HG03196 (cell line): ENCODE results near the gene PLSCR5.

Source experiments
- ATAC-seq: cut with Tn5 transposase; IDR thresholded peaks from one replicate; pipeline ENCODE4 v1.9.1; 2021; ENCODE audit not compliant: unreplicated experiment

The PLSCR5 gene

DNA sequence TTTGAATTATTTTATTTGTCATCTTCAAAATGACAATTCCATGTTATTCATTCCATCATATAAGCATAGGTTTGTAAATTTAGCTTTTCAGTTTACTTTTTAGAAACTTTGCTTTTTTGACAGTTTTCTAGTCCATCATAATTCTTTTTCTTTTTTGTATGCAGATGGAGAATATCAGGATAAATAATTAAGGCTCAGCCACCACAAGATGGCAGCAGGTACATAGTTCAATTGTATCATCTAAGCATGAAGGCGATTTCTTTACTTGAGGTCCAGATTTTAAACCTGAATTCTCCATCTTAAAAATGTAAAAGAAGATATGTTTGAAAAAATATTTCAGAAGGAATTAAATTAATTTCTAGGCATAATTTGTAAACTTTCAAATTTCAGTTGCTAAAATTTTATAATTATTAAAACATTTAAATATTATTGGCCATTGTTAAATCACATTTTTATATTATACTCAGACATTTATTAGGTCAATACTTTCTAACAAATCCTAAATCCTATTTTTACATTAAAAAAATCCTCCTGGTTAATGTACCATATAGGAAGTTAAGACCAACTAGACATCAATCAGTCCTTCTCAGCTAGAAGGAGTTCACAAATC lies 15.1 kb downstream of the PLSCR5 start:
- ATAC-seq, result no peak

DNA sequence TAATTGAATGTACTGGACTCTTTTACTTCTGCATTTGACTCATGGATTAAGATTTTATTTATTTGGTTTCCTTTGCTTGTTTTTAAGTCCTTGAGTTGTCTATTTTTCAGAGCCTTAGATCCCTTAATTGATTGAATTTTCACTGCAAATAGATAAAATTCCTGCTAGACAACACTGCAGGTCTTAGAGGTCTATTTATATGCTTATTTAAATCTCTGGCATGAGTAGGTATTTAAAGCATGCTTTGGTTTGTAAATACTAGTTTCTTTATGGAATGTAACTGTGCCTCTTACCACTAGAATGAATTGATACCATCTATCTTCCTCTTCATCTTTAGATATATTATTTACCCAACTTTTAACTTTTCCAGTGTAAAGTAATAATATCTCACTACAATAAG lies 20.0 kb downstream of the PLSCR5 start:
- no peak for ATAC-seq

DNA sequence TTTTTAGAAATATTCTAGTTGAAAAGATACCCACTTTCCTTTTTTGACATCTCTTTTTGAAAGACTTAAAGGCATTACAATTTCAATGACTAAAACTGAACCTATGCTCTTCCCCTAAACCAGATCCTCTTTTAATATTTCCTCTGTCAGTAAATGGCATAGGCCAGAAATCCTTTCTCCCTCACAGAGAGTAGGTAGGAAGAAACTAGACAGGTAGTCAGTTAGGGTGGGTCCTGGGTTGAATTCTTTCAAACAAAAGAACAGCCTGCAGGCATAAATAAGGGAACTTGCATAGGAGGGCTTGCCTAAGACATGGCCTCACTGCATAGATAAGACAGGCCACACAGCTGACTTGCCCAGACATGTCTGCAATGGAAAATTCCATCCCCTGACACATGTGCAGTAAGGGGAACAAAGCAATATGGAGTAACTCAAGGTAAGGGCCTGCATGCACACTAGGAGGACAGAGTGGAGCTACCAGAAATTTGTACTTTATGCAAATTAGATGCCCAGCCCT lies 23.1 kb downstream of the PLSCR5 start:
- ATAC-seq, result no peak

DNA sequence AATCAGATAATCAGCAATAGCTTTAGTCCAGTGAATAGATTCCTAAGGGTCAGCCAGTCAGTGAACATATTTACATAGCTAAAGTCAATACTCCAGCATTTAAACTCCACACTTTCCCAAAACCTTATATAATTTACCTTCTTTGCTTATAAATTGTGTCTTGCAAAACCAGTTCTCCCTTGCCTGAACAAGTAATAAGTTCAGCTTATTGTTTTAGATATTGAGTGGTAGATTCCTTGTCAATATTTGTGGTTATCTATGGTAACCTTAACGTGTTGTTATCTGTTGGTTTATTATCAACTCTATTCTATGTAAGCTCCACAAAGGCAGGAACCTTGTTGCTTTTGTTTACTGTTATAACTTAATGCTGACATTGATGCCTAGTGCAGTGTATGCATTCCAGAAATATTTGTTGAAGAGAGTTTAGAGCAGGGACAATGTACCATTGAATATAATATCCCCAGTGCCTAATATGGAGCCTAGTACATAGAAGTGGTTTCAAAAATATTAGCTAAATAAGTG lies 24.0 kb downstream of the PLSCR5 start:
- ATAC-seq, result no peak

DNA sequence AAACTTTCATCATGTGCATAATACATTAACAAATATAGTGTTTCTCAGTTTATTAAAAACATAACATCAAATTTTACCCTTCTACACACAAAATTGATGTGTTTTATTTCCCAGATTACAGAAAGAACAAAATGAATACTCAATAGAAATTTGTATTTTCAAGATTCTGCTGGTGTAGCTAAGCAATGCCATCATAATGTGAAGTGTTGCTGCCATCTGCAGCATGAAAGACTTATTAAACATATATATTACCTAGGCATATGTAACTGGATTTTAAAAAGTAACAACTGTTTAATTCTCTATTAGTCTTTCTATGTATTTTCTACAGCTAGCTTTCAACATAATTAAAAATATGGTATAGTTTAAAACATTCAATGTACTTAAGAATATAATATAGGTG lies 27.5 kb downstream of the PLSCR5 start:
- ATAC-seq, result peak; percentile 69

DNA sequence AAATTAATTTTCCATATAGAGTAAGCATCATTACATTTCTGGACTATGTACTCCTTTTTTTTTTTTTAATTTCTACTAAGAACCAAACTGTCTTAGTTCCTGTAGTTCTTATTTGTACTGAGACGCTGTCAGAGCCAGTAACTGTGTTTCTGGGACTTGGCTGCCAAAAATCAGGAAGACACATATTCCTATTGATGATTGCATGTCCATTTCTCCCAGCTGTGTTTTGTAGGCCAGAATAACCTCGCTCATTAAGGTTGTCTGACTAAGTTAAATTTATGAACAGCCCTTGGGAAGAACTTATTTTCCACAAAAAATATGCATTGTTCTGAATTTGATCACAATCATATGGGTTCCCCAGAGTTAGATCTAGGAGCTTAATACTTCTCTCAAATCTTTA lies 29.5 kb downstream of the PLSCR5 start:
- ATAC-seq, result no peak

DNA sequence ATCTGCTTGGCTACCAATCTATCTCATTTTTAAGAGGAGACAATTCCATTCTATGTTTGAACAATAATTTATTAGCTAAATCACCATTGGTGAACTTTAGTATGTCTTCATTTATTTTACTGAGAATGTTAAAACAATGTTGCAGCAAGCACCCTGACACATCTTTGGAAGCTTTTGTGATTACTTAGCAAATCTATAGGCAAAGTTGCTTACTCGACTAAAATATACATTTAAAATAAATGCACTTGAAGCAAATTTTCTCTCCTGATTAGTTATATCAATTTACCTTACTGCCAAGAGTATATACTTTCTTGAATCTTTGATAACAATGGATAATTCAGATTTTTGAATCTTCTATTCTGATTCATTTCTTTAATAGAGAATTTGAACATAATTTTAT lies 31.0 kb downstream of the PLSCR5 start:
- no peak for ATAC-seq

DNA sequence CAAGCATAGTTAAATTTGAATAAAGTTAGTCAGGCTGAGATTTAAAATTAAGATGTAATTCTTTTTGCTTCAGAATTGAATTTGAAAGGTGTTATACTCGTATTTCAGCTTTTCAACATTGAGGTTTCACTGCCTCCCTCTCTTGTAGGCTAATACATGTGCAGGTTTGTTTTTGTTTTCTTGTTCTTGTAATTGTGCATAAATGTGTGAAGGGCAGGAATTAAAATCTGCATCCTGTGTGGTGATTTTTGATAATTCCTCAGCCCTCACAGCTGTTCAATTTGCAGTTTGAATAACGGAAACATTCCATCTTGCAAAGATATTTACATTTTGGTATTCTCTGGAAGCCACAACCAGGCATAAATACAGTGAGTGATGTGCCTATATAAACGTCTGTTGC lies 35.8 kb downstream of the PLSCR5 start:
- ATAC-seq, result no peak

DNA sequence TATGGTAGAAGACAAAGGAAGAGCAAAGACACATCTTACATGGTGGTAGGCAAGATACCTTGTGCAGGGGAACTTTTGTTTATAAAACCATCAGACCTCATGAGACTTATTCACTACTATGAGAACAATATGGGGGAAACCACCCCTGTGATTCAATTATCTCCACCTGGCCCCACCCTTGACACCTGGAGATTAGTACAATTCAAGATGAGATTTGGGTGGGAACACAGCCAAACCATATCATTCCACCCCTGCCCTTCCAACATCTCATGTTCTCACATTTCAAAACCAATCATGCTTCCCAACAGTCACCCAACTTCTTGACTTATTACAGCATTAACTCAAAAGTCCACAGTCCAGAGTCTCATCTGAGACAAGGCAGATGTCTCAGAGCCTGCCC lies 39.0 kb downstream of the PLSCR5 start:
- ATAC-seq, result no peak

DNA sequence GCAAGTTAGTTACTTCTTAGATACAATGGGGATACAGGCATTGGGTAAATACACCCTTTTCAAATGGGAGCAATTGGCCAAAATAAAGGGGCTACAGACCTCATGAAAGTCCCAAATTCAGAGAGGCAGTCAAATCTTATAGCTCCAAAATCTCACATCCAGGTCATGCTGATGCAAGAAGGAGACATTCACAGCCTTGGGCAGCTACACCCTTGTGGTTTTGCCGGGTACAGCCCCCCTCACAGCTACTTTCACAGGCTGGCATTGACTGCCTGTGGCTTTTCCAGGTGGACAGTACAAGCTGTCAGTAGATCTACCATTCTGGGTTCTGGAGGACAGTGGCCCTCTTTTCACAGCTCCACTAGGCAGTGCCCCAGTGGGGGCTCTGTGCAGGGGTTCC lies 43.3 kb downstream of the PLSCR5 start:
- ATAC-seq, result no peak

DNA sequence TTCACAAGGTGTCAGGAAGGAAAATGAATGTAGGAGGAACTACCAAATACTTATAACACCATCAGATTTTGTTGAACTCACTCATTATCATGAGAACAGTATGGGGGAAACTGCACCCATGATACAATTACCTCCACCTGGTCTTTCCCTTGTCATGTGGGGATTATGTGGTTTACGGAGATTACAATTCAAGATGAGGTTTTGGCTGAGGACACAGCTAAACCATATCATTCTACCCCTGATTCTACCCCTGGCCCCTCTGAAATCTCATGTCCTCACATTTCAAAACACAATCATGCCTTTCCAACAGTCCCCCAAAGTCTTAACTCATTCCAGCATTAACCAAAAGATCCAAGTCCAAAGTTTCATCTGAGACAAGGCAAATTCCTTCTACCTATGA lies 43.7 kb downstream of the PLSCR5 start:
- no peak for ATAC-seq

DNA sequence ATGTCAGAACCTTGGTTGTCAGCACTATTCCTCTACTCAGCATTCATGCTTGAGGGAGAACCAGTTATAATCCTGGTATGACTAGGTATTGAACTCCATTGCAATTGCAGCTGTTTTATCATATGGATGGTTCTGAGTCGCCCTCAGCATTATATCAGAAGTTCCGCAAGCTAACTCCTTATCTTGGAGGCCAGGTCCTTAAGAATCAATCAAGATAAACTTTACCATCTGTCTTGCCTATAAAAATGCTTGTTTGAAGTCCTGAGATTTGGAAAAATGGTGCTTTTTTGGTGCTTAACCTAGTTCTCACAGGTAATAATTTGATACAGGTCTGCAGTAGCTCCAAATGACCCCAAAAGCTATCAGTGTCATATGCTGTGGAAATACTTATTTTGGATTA lies 44.5 kb downstream of the PLSCR5 start:
- no peak for ATAC-seq

DNA sequence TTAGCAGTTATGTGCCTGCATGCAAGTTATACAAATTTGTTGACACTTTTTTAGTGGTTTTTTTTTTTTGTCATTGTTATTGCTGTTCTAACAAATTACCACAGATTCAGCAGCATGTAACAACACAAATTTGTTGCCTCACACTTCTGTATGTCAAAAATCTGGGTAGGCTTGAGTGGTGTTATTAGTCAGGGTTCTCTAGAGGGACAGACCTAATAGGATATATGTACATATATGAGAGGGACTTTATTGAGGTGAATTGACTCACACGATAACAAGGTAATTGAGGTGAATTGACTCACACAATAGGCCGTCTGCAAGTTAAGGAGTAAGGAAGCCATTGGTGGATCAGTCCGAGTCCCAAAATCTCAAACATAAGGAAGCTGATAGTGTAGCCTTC lies 45.8 kb downstream of the PLSCR5 start:
- no peak for ATAC-seq

DNA sequence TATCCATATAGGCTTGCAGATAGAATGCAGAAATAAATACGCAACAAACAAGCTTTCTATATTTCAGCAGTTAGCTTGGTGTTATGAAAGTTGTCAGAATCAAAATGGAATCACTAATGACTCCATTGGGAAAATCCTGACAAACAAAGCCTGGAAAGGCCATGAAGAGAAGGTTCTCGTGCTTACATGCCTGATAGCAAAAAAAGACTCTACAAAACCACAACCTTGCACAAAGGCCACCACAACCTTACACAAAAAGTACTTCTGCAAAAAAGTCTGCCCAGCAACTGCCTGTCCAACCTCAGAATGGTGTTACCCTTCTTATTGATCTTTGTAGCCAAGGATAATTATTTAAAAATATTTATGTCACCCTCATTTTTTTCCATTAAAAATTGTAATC lies 46.4 kb downstream of the PLSCR5 start:
- no peak for ATAC-seq

DNA sequence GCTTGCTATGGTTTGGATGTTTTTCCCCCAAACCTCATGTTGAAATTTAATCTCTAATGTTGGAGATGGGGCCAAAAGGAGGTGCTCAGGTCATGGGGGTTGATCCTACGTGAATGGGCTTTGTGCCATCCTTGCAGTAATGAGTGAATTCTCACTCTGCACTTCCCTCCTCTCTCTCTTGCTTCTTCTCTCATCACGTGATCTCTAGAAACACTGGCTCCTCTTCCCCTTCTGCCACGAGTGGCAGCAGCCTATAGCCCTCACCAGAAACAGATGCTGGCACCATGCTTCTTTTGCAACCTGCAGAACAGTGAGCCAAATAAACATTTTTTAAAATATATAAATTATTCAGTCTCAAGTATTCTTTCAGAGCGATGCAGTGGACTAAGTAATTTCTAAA lies 47.4 kb downstream of the PLSCR5 start:
- ATAC-seq, result no peak

DNA sequence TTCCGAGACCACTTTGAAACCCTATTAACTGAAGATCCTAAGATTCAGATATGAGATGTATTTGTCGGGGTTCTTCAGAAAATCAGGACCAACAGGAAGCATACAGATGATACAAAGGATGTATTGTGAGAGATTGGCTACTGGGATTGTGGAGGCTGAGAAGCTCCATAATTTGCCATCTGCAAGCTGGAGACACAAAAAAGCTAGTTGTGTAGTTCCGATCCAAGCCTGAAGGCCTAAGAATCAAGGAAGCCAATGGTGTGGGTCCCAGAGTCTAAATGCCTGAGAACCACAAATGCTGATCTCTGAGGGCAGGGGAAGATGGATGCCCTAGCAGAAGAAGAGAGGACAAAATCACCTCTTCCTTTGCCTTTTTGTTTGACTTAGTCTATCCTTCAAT lies 49.8 kb downstream of the PLSCR5 start:
- no peak for ATAC-seq

DNA sequence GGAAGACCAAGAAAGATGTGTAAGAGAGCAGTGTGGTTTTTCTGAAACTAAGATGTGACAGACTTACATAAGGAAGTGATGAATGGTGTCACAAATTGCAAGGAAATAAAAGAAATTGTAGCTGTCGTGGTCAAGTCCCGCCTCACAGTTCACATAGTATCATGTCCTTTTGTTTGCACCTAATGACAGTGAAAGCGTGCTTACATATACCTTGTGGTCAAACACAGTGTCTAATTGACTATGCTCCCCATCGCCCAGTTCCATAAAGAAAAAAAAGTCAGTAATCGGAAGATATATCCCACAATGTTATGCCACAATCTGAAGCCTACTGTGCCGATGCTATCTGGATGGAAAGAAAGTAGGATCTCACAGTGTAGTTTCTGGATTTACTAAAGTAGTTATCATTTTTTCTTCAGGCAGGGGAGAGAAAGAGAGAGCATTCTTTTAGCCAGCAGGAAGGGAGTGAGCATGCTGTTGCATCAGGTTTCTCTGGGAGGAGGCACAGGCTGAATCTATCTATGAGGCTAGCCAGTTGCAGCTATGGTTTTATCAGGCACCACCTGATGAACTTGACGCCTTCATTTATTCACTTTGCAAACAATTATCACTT lies 50.9 kb downstream of the PLSCR5 start:
- no peak for ATAC-seq

DNA sequence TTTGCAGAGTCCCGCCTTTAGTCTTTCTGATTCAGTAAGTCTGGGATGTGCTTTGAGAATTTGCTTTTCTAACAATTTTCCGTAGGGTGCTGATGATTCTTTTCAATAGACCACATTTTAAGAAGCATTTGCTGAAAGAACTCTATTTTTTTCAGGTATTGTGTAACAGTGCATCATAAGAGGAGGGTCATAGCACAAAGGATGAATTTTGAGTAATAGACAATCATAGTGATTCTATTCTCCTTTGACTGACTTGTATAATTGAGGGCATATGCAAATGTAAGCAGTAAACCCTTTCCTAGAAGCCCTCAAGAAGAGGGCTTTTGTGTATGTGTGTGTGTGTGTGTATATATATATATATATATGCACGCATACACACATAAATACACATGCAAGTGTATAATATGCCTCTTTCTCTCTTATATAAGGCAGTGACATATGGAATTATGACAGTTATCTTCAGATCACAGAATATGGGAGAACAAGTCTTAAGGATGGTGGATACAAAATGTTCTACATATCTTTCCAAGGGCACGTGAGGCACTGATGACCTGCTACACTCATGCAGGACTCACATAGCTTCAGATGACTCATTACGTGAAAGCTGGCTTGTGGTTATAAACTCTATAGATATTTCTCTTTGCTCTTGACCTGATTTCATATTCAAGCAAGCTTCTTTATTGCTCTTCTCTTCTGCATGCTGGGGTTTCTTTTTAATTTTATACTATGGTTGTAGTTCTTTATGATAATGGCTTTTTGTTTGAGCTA lies 54.2 kb downstream of the PLSCR5 start:
- peak; percentile 90 for ATAC-seq

DNA sequence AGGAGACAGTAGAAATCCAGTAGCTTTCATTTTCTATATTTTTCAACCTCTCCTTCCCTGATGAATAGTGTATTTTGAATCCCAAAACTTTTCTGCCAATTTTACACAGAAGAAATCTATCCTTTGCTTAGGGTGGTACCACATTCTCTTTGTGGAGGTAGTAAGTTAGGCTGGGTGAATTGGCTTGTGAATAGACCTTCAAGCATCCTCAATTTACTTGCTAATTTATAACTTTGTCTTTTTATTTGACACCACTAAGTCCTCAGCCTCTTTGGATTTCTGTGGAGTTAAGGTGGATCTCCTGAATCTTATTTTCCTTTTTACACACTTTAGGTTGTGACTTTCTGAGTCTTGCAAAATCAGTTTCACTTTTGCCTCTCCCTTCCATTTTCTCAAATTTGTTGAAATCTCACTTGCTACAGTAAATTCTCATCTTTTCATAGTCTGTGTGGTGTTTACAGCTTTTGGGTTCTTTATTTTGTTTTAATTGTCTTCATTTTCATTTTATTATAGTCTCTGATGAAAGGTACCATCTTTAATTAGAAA lies 55.0 kb downstream of the PLSCR5 start:
- ATAC-seq, result no peak

DNA sequence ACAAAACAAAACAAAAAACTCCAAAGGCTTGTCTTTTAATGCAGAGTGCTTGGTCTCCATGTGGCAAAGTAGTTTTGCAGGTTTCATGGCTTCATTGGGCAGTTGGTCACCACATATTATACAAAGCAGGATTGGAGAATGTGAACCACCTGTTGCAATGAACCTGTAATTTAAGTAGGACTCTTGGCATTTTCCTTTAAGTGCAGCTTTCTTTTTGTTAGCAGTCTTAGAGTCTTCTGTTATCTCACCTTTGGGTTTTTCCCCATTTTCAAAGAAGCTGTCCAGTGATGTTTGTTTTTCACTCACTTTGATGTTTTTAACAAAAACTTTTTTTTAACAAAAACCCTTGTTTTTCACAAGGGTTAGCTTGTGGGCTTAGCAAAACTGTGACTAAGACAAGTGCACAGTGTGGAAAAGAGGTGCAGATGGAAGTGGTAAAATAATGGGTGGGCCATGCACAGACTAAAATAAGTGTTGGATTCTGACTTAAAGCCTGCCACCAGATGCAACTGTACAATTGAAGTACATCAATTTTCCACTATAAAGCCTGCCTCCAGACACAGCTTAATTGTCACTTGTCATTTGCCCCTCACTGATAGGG lies 57.8 kb downstream of the PLSCR5 start:
- no peak for ATAC-seq

DNA sequence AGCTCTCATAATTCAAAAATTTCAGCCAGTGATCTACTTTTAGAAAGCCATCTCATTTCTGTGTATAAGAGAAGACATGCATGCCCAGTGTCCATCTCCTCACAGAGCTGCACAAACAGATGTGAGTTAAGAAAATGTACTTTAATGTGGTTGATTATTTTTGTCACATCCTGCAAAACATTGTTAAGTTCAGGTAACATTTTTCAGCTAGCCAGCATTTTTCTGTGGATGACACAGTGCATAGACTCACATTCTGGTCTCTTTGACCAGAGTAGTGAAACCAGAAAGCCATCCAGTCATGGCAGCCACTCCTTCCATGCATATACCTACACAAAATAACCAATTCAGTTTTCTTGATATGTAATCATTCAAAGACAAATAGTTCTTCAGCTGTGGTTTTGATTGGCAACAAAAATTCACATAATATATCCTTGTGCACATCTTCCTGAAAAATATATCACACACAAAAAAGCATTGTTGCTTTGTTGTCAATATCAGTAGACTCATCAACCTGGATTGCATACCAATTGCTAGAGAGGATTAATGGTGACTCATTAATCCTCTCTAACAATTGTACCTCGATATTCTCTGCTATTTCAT lies 58.7 kb downstream of the PLSCR5 start:
- ATAC-seq, result no peak
